ENCODE results near the gene TMEM106C. TPM values are rescaled to one million over a fixed set of nuclear protein-coding genes. Genes with fewer than 3 reads are reported as not detected.

The TMEM106C gene
- total and polyA plus RNA-seq, 9 of the 15 experiments (the other 6 are each of a cell fraction or from before 2014, with no cell fraction given), result 37.6 to 183 (median 57.2) TPM

DNA sequence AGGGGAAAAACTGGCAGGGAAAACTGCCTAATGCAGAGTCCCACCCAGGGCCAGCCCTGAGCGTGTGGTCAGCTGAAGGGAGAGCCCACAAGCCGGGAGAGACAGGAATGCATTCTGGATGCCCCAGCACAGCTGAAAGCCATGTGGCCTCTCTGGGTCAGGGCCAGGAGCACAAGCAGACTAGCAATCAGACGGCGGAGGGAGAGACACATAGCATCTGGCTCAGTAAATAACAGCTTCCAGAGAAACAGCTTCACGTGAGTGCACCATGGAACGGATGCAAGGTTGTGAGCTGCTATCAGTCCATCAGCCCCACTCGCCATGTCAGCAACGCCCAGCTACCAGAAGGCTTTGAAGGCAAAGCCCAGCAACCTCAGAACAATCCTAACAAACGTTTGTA, 28.2 kb upstream of the TMEM106C start:
- no peak overlapping the region for H3K4me2 ChIP-seq (ENCODE audit: insufficient read depth, low read length)
- in situ Hi-C loops (cut with MboI), result no loop called here
- DNase-seq (ENCODE audit: extremely low read depth in 1 of 4, low spot score in 3 of 4) (no peak), FAIRE-seq (no peak), ATAC-seq (peak; percentile 25; the same call in 2 of the 3 replicates)
- TF ChIP-seq SMAD2 (IDR thresholded peaks at IDR 0.05; ENCODE audit: low read depth, low read length), result no peak
- TF ChIP-seq, protein P1, sequence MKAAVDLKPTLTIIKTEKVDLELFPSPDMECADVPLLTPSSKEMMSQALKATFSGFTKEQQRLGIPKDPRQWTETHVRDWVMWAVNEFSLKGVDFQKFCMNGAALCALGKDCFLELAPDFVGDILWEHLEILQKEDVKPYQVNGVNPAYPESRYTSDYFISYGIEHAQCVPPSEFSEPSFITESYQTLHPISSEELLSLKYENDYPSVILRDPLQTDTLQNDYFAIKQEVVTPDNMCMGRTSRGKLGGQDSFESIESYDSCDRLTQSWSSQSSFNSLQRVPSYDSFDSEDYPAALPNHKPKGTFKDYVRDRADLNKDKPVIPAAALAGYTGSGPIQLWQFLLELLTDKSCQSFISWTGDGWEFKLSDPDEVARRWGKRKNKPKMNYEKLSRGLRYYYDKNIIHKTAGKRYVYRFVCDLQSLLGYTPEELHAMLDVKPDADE (conservative IDR thresholded peaks at IDR 0.05; ENCODE audit: control insufficient read depth, low read depth, low read length), result no peak
- no peak for TF ChIP-seq IFI16 (CRISPR knock-in tag; IDR thresholded peaks at IDR 0.05)
- TF ChIP-seq BHLHE40 (IDR thresholded peaks at IDR 0.05; ENCODE audit: low read length), result peak; percentile 65
- no peak for TF ChIP-seq TEAD4 (IDR thresholded peaks at IDR 0.05; ENCODE audit: low read length)
- no peak for TF ChIP-seq TEAD4 (CRISPR knock-in tag; IDR thresholded peaks at IDR 0.05; ENCODE audit: borderline replicate concordance)
- peaks cover 0 to 6% of the 10 kb centered on the region in 2 experiments; a peak in 1 of 5 replicates for H3K4me1 ChIP-seq (replicated peaks in 1 of 2; ENCODE audit: control insufficient read depth in 2 of 2, insufficient read depth in 2 of 2, low read length in 2 of 2)
- no peak overlapping the region for H3K4me3 ChIP-seq
- no peaks in the 10 kb centered on the region; the same call in 1 of the 2 replicates for H4K20me1 ChIP-seq (replicated peaks; ENCODE audit: control insufficient read depth, insufficient read depth, low read length)
- no peaks in the 10 kb centered on the region for H3K9me1 ChIP-seq (ENCODE audit: control insufficient read depth, insufficient read depth, low read length)
- no TSS peak for BruUV-seq (replicated peaks)
- intact Hi-C loops (cut with micrococcal nuclease), result no loop called here
- no peaks in the 10 kb centered on the region for H3K9me3 ChIP-seq (replicated peaks; ENCODE audit: control insufficient read depth, insufficient read depth, low read depth, low read length)
- no peak overlapping the region for H3K27ac ChIP-seq (ENCODE audit: extremely low read depth, low read depth, low read length)
- ChIA-PET CTCF (ENCODE audit: low intra/inter-chr PET ratio) (no interaction called here), POLR2A (interaction anchor here (0.6 to 1.2 kb wide), 2 partner anchors 18 to 30 kb away, joined by 3 read pairs; partner anchors contain the start of gene VDR)
- peak overlapping the region in 1 of 2 experiments; percentile 19; a peak in 1 of 4 replicates for H3K9ac ChIP-seq (ENCODE audit: insufficient read depth in 1 of 2, low read depth in 2 of 2, low read length in 2 of 2)
- WGBS (ENCODE audit: insufficient coverage, low coverage, missing lambda C conversion rate), result 3% methylated on average over 8 of the region's 9 CpGs
- peaks cover 34 to 54% of the 10 kb centered on the region in 2 experiments for H3K27me3 ChIP-seq (ENCODE audit: control insufficient read depth in 2 of 2, insufficient read depth in 2 of 2, low read length in 2 of 2)
- H2AFZ ChIP-seq (ENCODE audit: low read depth, low read length), result no peak overlapping the region
- H3K36me3 ChIP-seq (ENCODE audit: control insufficient read depth, insufficient read depth, low read length), result no peaks in the 10 kb centered on the region
- no peaks in the 10 kb centered on the region for H3K79me2 ChIP-seq (ENCODE audit: control insufficient read depth, insufficient read depth, low read length)
